Activated T-cell treated with anti-CD3 and anti-CD28 coated beads for 48 hours (primary cell): ENCODE data around the gene ZDHHC8.
A peak's percentile ranks its signal among the peaks of the same experiment; 100 is the strongest.
"Not testable (repeated sequence)": the region's sequence is repeated elsewhere in the genome, so short reads cannot be mapped to it uniquely, and the experiment has no call there.

Experiments used
- DNase-seq: peaks from one replicate; pipeline ENCODE4 v3.0.0-alpha.2; 2020; ENCODE audit warnings: low read depth

ZDHHC8 gene

GRCh38 chr22:20145206-20145831 is 13.7 kb downstream of the ZDHHC8 start:
- no peak for DNase-seq

- DNase-seq: no peak
These were observed 14.2 kb downstream of the ZDHHC8 start for GRCh38 chr22:20145832-20146223.

- DNase-seq: no peak
These were observed 15.2 kb downstream of the ZDHHC8 start for GRCh38 chr22:20146777-20147176.

- no peak for DNase-seq
These were observed 15.8 kb downstream of the ZDHHC8 start for GRCh38 chr22:20147237-20147988.

- no peak for DNase-seq
These were observed 16.8 kb downstream of the ZDHHC8 start for GRCh38 chr22:20148414-20148813.

GRCh38 chr22:20149257-20150250 is 17.9 kb downstream of the ZDHHC8 start:
- no peak for DNase-seq

- DNase-seq: no peak
These were observed 19.0 kb downstream of the ZDHHC8 start, which contains the start of gene CCDC188 for GRCh38 chr22:20150381-20151275. Gene CCDC188 (minus strand): TSS chr22:20151055. CDS start chr22:20150986, 69 bp downstream.

GRCh38 chr22:20151276-20151588 is 19.6 kb downstream of the ZDHHC8 start:
- no peak for DNase-seq

- no peak for DNase-seq
These were observed 20.9 kb downstream of the ZDHHC8 start for GRCh38 chr22:20152464-20152890.

GRCh38 chr22:20153945-20154344 is 22.3 kb downstream of the ZDHHC8 start:
- DNase-seq: no peak

GRCh38 chr22:20154602-20155187 is 23.1 kb downstream of the ZDHHC8 start:
- DNase-seq: no peak

- no peak for DNase-seq
These were observed 23.9 kb downstream of the ZDHHC8 start for GRCh38 chr22:20155330-20156041.

GRCh38 chr22:20156042-20156389 is 24.4 kb downstream of the ZDHHC8 start:
- DNase-seq: no peak

GRCh38 chr22:20156611-20157429 is 25.2 kb downstream of the ZDHHC8 start:
- DNase-seq: peak; percentile 83

- no peak for DNase-seq
These were observed 26.0 kb downstream of the ZDHHC8 start for GRCh38 chr22:20157430-20158183.

GRCh38 chr22:20158391-20159036 is 26.9 kb downstream of the ZDHHC8 start:
- no peak for DNase-seq

GRCh38 chr22:20159076-20159475 is 27.5 kb downstream of the ZDHHC8 start:
- no peak for DNase-seq

- DNase-seq: not testable (repeated sequence)
These were observed 27.9 kb downstream of the ZDHHC8 start for GRCh38 chr22:20159531-20159930.
